Erythroblast (primary cell): ENCODE data around the gene ERCC3.
A peak's percentile ranks its signal among the peaks of the same experiment; 100 is the strongest.

Experiments used
- DNase-seq, 2 experiments: peaks; one replicate each; lab custom pipeline; 2025; lab: John Stamatoyannopoulos, UW
- GATA1 ChIP-seq: IDR thresholded peaks from 2 replicates; pipeline ENCODE4 v1.6.1; 2011; ENCODE audit warnings: low read depth, mild to moderate bottlenecking, control low read depth, low read length, moderate library complexity
- POLR2A ChIP-seq: IDR thresholded peaks from 2 replicates; pipeline ENCODE4 v1.6.1; 2011; ENCODE audit warnings: mild to moderate bottlenecking, low read length

ERCC3 gene

GRCh38 chr2:127309468-127309867 lies 15.5 kb upstream of the ERCC3 start:
- DNase-seq = no peak
- TF ChIP-seq POLR2A (no peak), GATA1 (no peak)

GRCh38 chr2:127308586-127309138 lies 14.7 kb upstream of the ERCC3 start:
- TF ChIP-seq POLR2A (no peak), GATA1 (no peak)
- DNase-seq = no peak

GRCh38 chr2:127305990-127306585 lies 12.1 kb upstream of the ERCC3 start:
- TF ChIP-seq POLR2A (no peak), GATA1 (no peak)
- DNase-seq = no peak

GRCh38 chr2:127302168-127302567 lies 8.2 kb upstream of the ERCC3 start:
- DNase-seq = no peak
- no peak for TF ChIP-seq POLR2A
- no peak for TF ChIP-seq GATA1

- TF ChIP-seq GATA1 (no peak), POLR2A (no peak)
- no peak for DNase-seq
Measured at GRCh38 chr2:127293386-127293747, 577 bp downstream of the ERCC3 start.

GRCh38 chr2:127288274-127288673 lies 5.7 kb downstream of the ERCC3 start:
- TF ChIP-seq POLR2A = no peak
- no peak for TF ChIP-seq GATA1
- no peak for DNase-seq

GRCh38 chr2:127283275-127283674 lies 10.7 kb downstream of the ERCC3 start:
- TF ChIP-seq GATA1 = no peak
- TF ChIP-seq POLR2A = no peak
- DNase-seq = no peak

GRCh38 chr2:127280693-127281092 lies 13.3 kb downstream of the ERCC3 start:
- no peak for DNase-seq
- TF ChIP-seq POLR2A (no peak), GATA1 (no peak)

GRCh38 chr2:127279781-127280180 lies 14.2 kb downstream of the ERCC3 start:
- no peak for TF ChIP-seq GATA1
- no peak for DNase-seq

GRCh38 chr2:127278959-127279358 lies 15.0 kb downstream of the ERCC3 start:
- TF ChIP-seq POLR2A (no peak), GATA1 (no peak)
- no peak for DNase-seq

GRCh38 chr2:127277028-127277427 lies 16.9 kb downstream of the ERCC3 start:
- TF ChIP-seq GATA1 = no peak
- peak; percentile 10 to 34 for DNase-seq

- TF ChIP-seq GATA1 = no peak
- no peak for TF ChIP-seq POLR2A
- no peak for DNase-seq
Measured at GRCh38 chr2:127275789-127276188, 18.2 kb downstream of the ERCC3 start.

GRCh38 chr2:127275356-127275755 lies 18.6 kb downstream of the ERCC3 start:
- no peak for TF ChIP-seq GATA1
- no peak for TF ChIP-seq POLR2A
- DNase-seq = no peak

- TF ChIP-seq POLR2A (no peak), GATA1 (no peak)
- peak in 1 of 2 experiments; percentile 4 for DNase-seq
Measured at GRCh38 chr2:127270663-127271062, 23.3 kb downstream of the ERCC3 start.

GRCh38 chr2:127261804-127262406 lies 32.0 kb downstream of the ERCC3 start:
- no peak for DNase-seq
- no peak for TF ChIP-seq GATA1
- no peak for TF ChIP-seq POLR2A
